ENCODE data around the gene LRRC7. TPM values are rescaled to one million over a fixed set of nuclear protein-coding genes. Genes with fewer than 3 reads are reported as not detected.

LRRC7 gene
- total and polyA plus RNA-seq, 2 donors = 0.09 to 0.21 TPM

DNA sequence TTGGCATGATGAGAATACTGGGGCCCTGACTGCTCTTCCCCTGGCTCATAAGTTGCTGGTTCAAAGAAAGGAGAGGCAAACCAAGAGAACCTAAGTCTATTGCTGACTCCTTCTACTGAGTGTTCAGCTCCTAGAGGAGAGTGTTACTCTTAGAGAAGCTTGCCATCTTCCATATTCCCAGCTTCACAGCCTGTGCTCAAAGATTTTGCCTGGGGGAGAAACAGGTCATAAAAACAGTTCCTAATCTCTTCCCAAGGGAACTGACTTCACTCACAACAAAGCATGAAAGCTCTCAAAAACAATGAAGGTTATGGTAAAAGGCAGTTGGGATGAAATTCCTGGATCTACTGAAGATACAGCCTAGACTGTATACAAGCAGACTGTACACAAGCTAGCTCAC is 600.6 kb downstream of the LRRC7 start:
- Histone ChIP-seq H3K27ac (ENCODE audit: low read depth in 1 of 2, low read length in 1 of 2) (no peak overlapping the region), H3K27me3 (ENCODE audit: control insufficient read depth in 2 of 2, insufficient read depth in 1 of 2, low read length in 1 of 2) (no peaks in the 10 kb centered on the region), H3K9me3 (ENCODE audit: control insufficient read depth in 2 of 2, insufficient read depth in 1 of 2, low read length in 1 of 2) (no peaks in the 10 kb centered on the region), H3K4me3 (ENCODE audit: low read length in 2 of 2) (no peak overlapping the region), H3K4me1 (ENCODE audit: control insufficient read depth in 2 of 2, insufficient read depth in 2 of 2, low read length in 2 of 2) (no peaks in the 10 kb centered on the region), H3K36me3 (ENCODE audit: control insufficient read depth in 2 of 2, insufficient read depth in 2 of 2, low read length in 1 of 2) (no peaks in the 10 kb centered on the region)
- no peak for DNase-seq (ENCODE audit: low read depth in 6 of 9, low spot score in 9 of 9)

DNA sequence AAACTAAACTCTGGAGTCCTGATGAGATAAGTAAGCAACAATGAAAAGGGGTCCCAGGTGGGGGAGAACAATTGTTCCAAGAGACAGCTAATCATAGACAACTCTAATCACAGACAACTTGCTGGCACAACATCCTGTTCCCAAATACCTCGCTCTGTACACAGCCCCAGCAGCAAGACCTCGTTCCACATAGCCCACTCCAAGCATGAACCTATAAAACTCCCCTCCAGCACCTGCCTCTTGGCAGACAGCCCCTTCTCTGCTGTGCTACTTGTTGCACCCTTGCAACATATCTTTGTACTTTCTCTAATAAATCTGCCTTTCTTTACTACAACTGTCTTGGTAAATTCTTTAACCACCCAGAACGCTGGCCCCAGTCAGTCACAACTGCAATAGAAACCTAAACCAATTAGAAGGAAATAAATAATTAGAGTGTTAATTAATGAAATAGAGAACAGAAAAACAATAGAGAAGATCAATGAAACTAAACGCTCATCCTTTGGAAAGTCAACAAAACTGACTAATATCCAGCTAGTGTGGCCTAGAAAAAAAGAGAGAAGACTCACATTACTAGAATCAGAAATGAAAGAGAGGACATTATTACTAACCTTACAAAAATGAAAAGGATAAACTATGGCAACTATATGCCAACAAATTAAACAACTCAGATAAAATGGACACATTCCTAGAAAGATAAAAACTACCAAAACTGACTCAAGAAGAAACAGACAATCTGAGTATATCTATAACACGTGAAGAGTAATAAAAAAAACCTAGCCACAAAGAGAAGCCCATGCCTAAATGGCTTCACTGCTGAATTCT is 601.5 kb downstream of the LRRC7 start:
- no peak for DNase-seq (ENCODE audit: low read depth in 6 of 9, low spot score in 9 of 9)
- Histone ChIP-seq H3K4me3 (ENCODE audit: low read length in 2 of 2) (no peak overlapping the region), H3K9me3 (ENCODE audit: control insufficient read depth in 2 of 2, insufficient read depth in 1 of 2, low read length in 1 of 2) (no peaks in the 10 kb centered on the region), H3K36me3 (ENCODE audit: control insufficient read depth in 2 of 2, insufficient read depth in 2 of 2, low read length in 1 of 2) (no peaks in the 10 kb centered on the region), H3K4me1 (ENCODE audit: control insufficient read depth in 2 of 2, insufficient read depth in 2 of 2, low read length in 2 of 2) (no peaks in the 10 kb centered on the region), H3K27ac (ENCODE audit: low read depth in 1 of 2, low read length in 1 of 2) (no peak overlapping the region), H3K27me3 (ENCODE audit: control insufficient read depth in 2 of 2, insufficient read depth in 1 of 2, low read length in 1 of 2) (no peaks in the 10 kb centered on the region)
- 95% methylated on average over 5 of the region's 5 CpGs for WGBS

- no peak overlapping the region for H3K27ac ChIP-seq (ENCODE audit: low read depth in 1 of 2, low read length in 1 of 2)
- no peaks in the 10 kb centered on the region for H3K27me3 ChIP-seq (ENCODE audit: control insufficient read depth in 2 of 2, insufficient read depth in 1 of 2, low read length in 1 of 2)
- no peaks in the 10 kb centered on the region for H3K4me1 ChIP-seq (ENCODE audit: control insufficient read depth in 2 of 2, insufficient read depth in 2 of 2, low read length in 2 of 2)
- no peaks in the 10 kb centered on the region for H3K36me3 ChIP-seq (ENCODE audit: control insufficient read depth in 2 of 2, insufficient read depth in 2 of 2, low read length in 1 of 2)
- DNase-seq (ENCODE audit: low read depth in 6 of 9, low spot score in 9 of 9) = no peak
- H3K9me3 ChIP-seq (ENCODE audit: control insufficient read depth in 2 of 2, insufficient read depth in 1 of 2, low read length in 1 of 2) = no peaks in the 10 kb centered on the region
- H3K4me3 ChIP-seq (ENCODE audit: low read length in 2 of 2) = no peak overlapping the region
- 97% methylated on average over 1 of the region's 1 CpG for WGBS
Measured at GRCh38 chr1:70171512-70171911, 603.8 kb downstream of the LRRC7 start.

All from thymus (tissue), 11 donors.